ENCODE results near the gene VILL. TPM values are rescaled to one million over a fixed set of nuclear protein-coding genes. Genes with fewer than 3 reads are reported as not detected.

Gene VILL
- total and polyA plus RNA-seq, 4 donors = 10.2 to 32.3 (median 22.5) TPM

GRCh38 chr3:37982331-37982730, 8.3 kb upstream of the VILL start:
- Histone ChIP-seq H3K27ac (ENCODE audit: low read depth in 1 of 2, low read length in 1 of 2) (no peak overlapping the region), H3K9me3 (ENCODE audit: control insufficient read depth in 4 of 4, insufficient read depth in 3 of 4, low read length in 3 of 4) (no peaks in the 10 kb centered on the region), H3K4me1 (ENCODE audit: control insufficient read depth in 5 of 5, insufficient read depth in 5 of 5, low read length in 5 of 5) (peaks cover 0 to 10% (median 8%) of the 10 kb centered on the region in 5 donors), H3K27me3 (ENCODE audit: control insufficient read depth in 3 of 3, insufficient read depth in 3 of 3, low read length in 2 of 3) (no peaks in the 10 kb centered on the region), H3K4me3 (no peak overlapping the region), H3K9ac (ENCODE audit: insufficient read depth in 1 of 2, low read length in 2 of 2) (no peak overlapping the region), H3K36me3 (ENCODE audit: control insufficient read depth in 4 of 4, insufficient read depth in 4 of 4, low read length in 4 of 4) (peaks cover 0 to 23% (median 15%) of the 10 kb centered on the region in 4 donors)
- TF ChIP-seq, protein P1, sequence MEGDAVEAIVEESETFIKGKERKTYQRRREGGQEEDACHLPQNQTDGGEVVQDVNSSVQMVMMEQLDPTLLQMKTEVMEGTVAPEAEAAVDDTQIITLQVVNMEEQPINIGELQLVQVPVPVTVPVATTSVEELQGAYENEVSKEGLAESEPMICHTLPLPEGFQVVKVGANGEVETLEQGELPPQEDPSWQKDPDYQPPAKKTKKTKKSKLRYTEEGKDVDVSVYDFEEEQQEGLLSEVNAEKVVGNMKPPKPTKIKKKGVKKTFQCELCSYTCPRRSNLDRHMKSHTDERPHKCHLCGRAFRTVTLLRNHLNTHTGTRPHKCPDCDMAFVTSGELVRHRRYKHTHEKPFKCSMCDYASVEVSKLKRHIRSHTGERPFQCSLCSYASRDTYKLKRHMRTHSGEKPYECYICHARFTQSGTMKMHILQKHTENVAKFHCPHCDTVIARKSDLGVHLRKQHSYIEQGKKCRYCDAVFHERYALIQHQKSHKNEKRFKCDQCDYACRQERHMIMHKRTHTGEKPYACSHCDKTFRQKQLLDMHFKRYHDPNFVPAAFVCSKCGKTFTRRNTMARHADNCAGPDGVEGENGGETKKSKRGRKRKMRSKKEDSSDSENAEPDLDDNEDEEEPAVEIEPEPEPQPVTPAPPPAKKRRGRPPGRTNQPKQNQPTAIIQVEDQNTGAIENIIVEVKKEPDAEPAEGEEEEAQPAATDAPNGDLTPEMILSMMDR (IDR thresholded peaks at IDR 0.05; ENCODE audit: control extremely low read depth, extremely low read depth) = no peak
- ATAC-seq (ENCODE audit: insufficient read depth, low FRiP score) (no peak), DNase-seq (no peak)
- 51 to 85% methylated on average over 1 of the region's 1 CpG for WGBS, 2 donors

DNA sequence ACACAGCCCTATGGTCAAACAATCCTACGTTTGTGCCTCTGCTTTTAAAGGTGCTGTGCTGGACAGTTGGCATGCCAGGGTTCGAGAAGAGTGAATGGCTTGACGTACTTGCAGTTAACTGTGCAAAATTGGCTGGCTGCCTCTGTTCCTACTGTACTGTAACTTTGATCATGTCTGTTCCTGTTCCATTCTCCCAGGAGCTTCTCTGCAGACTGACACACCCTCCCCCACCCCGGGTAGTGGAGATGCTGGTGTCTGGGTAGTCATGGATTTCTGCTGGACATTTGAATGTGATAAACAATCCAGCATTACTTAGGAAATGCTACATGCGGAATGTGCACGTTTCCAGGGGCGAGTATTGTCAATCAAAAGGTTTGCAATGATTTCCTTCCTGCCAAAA, 6.5 kb upstream of the VILL start:
- H3K9ac ChIP-seq (ENCODE audit: insufficient read depth in 1 of 2, low read length in 2 of 2) = no peak overlapping the region
- no peak overlapping the region for H3K4me3 ChIP-seq
- TF ChIP-seq, protein P1 (IDR thresholded peaks at IDR 0.05; ENCODE audit: control extremely low read depth, extremely low read depth) = no peak
- H3K4me1 ChIP-seq (ENCODE audit: control insufficient read depth in 5 of 5, insufficient read depth in 5 of 5, low read length in 5 of 5) = peaks cover 0 to 11% (median 8%) of the 10 kb centered on the region in 5 donors
- ATAC-seq (ENCODE audit: insufficient read depth, low FRiP score) (no peak), DNase-seq (peak in 1 of 3 donors; percentile 7)
- no peak overlapping the region for H3K27ac ChIP-seq (ENCODE audit: low read depth in 1 of 2, low read length in 1 of 2)
- H3K9me3 ChIP-seq (ENCODE audit: control insufficient read depth in 4 of 4, insufficient read depth in 3 of 4, low read length in 3 of 4) = no peaks in the 10 kb centered on the region
- peaks cover 0 to 23% (median 15%) of the 10 kb centered on the region in 4 donors for H3K36me3 ChIP-seq (ENCODE audit: control insufficient read depth in 4 of 4, insufficient read depth in 4 of 4, low read length in 4 of 4)
- 42 to 64% methylated on average over 7 of the region's 7 CpGs for WGBS, 2 donors
- no peaks in the 10 kb centered on the region for H3K27me3 ChIP-seq (ENCODE audit: control insufficient read depth in 3 of 3, insufficient read depth in 3 of 3, low read length in 2 of 3)

GRCh38 chr3:37984596-37984995, 6.0 kb upstream of the VILL start:
- Histone ChIP-seq H3K4me3 (no peak overlapping the region), H3K9me3 (ENCODE audit: control insufficient read depth in 4 of 4, insufficient read depth in 3 of 4, low read length in 3 of 4) (no peaks in the 10 kb centered on the region), H3K9ac (ENCODE audit: insufficient read depth in 1 of 2, low read length in 2 of 2) (no peak overlapping the region), H3K4me1 (ENCODE audit: control insufficient read depth in 5 of 5, insufficient read depth in 5 of 5, low read length in 5 of 5) (peaks cover 0 to 11% (median 8%) of the 10 kb centered on the region in 5 donors), H3K27me3 (ENCODE audit: control insufficient read depth in 3 of 3, insufficient read depth in 3 of 3, low read length in 2 of 3) (no peaks in the 10 kb centered on the region), H3K36me3 (ENCODE audit: control insufficient read depth in 4 of 4, insufficient read depth in 4 of 4, low read length in 4 of 4) (peaks cover 0 to 23% (median 15%) of the 10 kb centered on the region in 4 donors), H3K27ac (ENCODE audit: low read depth in 1 of 2, low read length in 1 of 2) (no peak overlapping the region)
- TF ChIP-seq, protein P1 (IDR thresholded peaks at IDR 0.05; ENCODE audit: control extremely low read depth, extremely low read depth) = no peak
- DNase-seq = peak in 1 of 3 donors; percentile 10
- no peak for ATAC-seq (ENCODE audit: insufficient read depth, low FRiP score)
- 84 to 92% methylated on average over 7 of the region's 7 CpGs for WGBS, 2 donors

Data from lung (tissue), 12 donors.